HUES48 (cell line): ENCODE measurements around the gene MGST3.
"Not testable (repeated sequence)": the region's sequence is repeated elsewhere in the genome, so short reads cannot be mapped to it uniquely, and the experiment has no call there.

ENCODE experiments used
- H3K27ac ChIP-seq: one replicate; pipeline ENCODE4 v1.7.0; 2013; ENCODE audit warnings: low read depth, low read length, inconsistent platforms
- H3K27me3 ChIP-seq: 2 replicates; pipeline ENCODE4 v1.6.1; 2013; ENCODE audit warnings: mild to moderate bottlenecking, low read length; ENCODE audit not compliant: control insufficient read depth, insufficient read depth
- H3K36me3 ChIP-seq: 2 replicates; pipeline ENCODE4 v1.6.1; 2013; ENCODE audit warnings: low read length; ENCODE audit not compliant: control insufficient read depth, insufficient read depth
- H3K4me1 ChIP-seq: 2 replicates; pipeline ENCODE4 v1.6.1; 2013; ENCODE audit warnings: mild to moderate bottlenecking, low read length; ENCODE audit not compliant: control insufficient read depth, insufficient read depth
- H3K4me3 ChIP-seq: 2 replicates; pipeline ENCODE4 v1.5.1; 2013; ENCODE audit warnings: mild to moderate bottlenecking, low read depth, low read length
- H3K9ac ChIP-seq: 2 replicates; pipeline ENCODE4 v1.6.1; 2013; ENCODE audit warnings: mild to moderate bottlenecking, low read depth, low read length, moderate library complexity
- H3K9me3 ChIP-seq: 2 replicates; pipeline ENCODE4 v1.6.1; 2013; ENCODE audit warnings: low read length; ENCODE audit not compliant: control insufficient read depth, insufficient read depth

MGST3 gene

GRCh38 chr1:165639821-165640623, 9.0 kb downstream of the MGST3 start:
- H3K27me3 ChIP-seq: no peaks in the 10 kb centered on the region
- H3K4me1 ChIP-seq: peaks cover 15% of the 10 kb centered on the region
- no peak overlapping the region for H3K4me3 ChIP-seq
- H3K9ac ChIP-seq: no peak overlapping the region
- no peak overlapping the region for H3K27ac ChIP-seq
- H3K9me3 ChIP-seq: no peaks in the 10 kb centered on the region
- H3K36me3 ChIP-seq: no peaks in the 10 kb centered on the region

- H3K27ac ChIP-seq: no peak overlapping the region
- H3K9ac ChIP-seq: no peak overlapping the region
- no peaks in the 10 kb centered on the region for H3K27me3 ChIP-seq
- peaks cover 8% of the 10 kb centered on the region; the same call in 1 of the 2 replicates for H3K4me1 ChIP-seq
- no peak overlapping the region for H3K4me3 ChIP-seq
- no peaks in the 10 kb centered on the region for H3K9me3 ChIP-seq
- no peaks in the 10 kb centered on the region for H3K36me3 ChIP-seq
Observed at GRCh38 chr1:165641231-165641987, 10.4 kb downstream of the MGST3 start.

GRCh38 chr1:165644064-165644735, 13.2 kb downstream of the MGST3 start:
- H3K9me3 ChIP-seq: no peaks in the 10 kb centered on the region
- H3K27me3 ChIP-seq: no peaks in the 10 kb centered on the region
- H3K27ac ChIP-seq: no peak overlapping the region
- no peak overlapping the region for H3K9ac ChIP-seq
- no peak overlapping the region for H3K4me3 ChIP-seq
- H3K4me1 ChIP-seq: no peaks in the 10 kb centered on the region
- H3K36me3 ChIP-seq: no peaks in the 10 kb centered on the region

DNA sequence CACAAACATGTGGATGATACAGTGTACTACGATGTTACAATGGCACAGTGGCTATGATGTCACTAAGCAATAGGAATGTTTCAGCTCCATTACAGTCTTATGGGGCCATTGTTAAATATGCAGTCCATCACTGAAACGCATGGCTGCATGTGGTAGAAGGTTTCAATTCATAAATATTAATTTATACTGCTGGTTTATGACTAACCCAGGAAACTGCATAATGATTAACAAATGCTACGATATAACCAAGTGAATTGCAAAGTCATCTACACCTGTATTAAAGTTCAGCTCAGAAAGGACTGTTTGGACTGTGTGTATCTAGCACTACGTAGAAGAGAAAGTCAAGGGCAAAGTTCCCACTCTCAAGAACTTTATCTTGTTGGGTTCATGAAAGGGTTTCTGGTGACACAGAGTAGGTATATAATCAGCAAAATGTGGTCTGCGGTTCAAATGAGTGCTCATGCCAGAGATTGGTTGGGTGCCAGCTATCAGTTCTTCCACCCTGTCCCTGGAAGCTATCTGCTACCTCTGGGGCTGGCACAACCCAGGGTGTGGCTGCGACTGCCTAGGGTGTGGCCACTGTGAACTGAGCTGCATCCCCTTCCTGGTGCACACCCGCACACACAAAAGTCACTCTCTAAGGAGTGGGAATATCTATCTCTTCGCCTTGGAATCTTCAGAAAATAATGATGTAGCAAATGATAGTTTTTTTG, 14.8 kb downstream of the MGST3 start:
- no peaks in the 10 kb centered on the region for H3K27me3 ChIP-seq
- no peak overlapping the region for H3K4me3 ChIP-seq
- H3K36me3 ChIP-seq: peaks cover 4% of the 10 kb centered on the region; the same call in 1 of the 2 replicates
- H3K4me1 ChIP-seq: no peaks in the 10 kb centered on the region
- no peaks in the 10 kb centered on the region for H3K9me3 ChIP-seq
- H3K27ac ChIP-seq: no peak overlapping the region
- H3K9ac ChIP-seq: no peak overlapping the region

DNA sequence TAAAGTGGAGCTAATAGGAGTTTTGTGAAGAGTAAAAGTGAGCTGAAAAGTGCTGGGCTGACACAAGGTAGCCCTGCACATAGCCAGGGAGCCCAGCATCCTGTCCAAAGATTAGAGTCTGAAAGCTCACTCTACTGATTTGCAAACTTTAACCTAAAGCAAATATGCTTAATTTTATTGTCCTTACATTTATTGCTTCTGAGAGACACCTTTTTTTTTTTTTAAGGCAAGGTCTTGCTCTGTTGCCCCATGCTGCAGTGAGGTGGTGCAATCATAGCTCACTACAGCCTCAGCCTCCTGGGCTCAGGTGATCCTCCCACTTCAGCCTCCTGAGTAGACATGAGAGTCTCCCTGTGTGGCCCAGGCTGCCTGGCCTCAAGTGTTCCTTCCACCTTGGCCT, 16.5 kb downstream of the MGST3 start:
- Histone ChIP-seq H3K36me3 (peaks cover 18% of the 10 kb centered on the region), H3K9me3 (no peaks in the 10 kb centered on the region), H3K27ac (no peak overlapping the region), H3K4me3 (no peak overlapping the region), H3K4me1 (no peaks in the 10 kb centered on the region), H3K27me3 (no peaks in the 10 kb centered on the region), H3K9ac (no peak overlapping the region)

- Histone ChIP-seq H3K27me3 (no peaks in the 10 kb centered on the region), H3K27ac (no peak overlapping the region), H3K4me3 (no peak overlapping the region), H3K36me3 (peaks cover 21% of the 10 kb centered on the region), H3K9ac (no peak overlapping the region), H3K4me1 (no peaks in the 10 kb centered on the region), H3K9me3 (no peaks in the 10 kb centered on the region)
Observed at GRCh38 chr1:165647970-165648369, 16.9 kb downstream of the MGST3 start.

GRCh38 chr1:165648919-165649572, 18.0 kb downstream of the MGST3 start:
- no peaks in the 10 kb centered on the region for H3K9me3 ChIP-seq
- H3K4me3 ChIP-seq: no peak overlapping the region
- H3K9ac ChIP-seq: no peak overlapping the region
- no peaks in the 10 kb centered on the region for H3K27me3 ChIP-seq
- peaks cover 32% of the 10 kb centered on the region for H3K36me3 ChIP-seq
- no peak overlapping the region for H3K27ac ChIP-seq
- H3K4me1 ChIP-seq: no peaks in the 10 kb centered on the region

- Histone ChIP-seq H3K4me1 (no peaks in the 10 kb centered on the region), H3K9ac (no peak overlapping the region), H3K27ac (no peak overlapping the region), H3K36me3 (peaks cover 50% of the 10 kb centered on the region), H3K9me3 (no peaks in the 10 kb centered on the region), H3K4me3 (no peak overlapping the region), H3K27me3 (no peaks in the 10 kb centered on the region)
Observed at GRCh38 chr1:165650981-165651625, 20.1 kb downstream of the MGST3 start.

GRCh38 chr1:165658766-165659580, 27.9 kb downstream of the MGST3 start:
- not testable (repeated sequence) for H3K27me3 ChIP-seq

More at GRCh38 chr1:165658766-165659580, 27.9 kb downstream of the MGST3 start:
- H3K9ac ChIP-seq, H3K4me3 ChIP-seq, H3K4me1 ChIP-seq, H3K27ac ChIP-seq, H3K9me3 ChIP-seq: not testable (repeated sequence)
- H3K36me3 ChIP-seq: peaks cover 54% of the 10 kb centered on the region
